Mammary epithelial cell (primary cell): ENCODE results near the gene SLC20A1.

ENCODE experiments used
- CTCF ChIP-seq, 2 donors: IDR thresholded peaks in 1 of 2; conservative IDR thresholded peaks in 1 of 2; 2 replicates each; pipeline ENCODE4 v1.5.1; 2011 to 2012; ENCODE audit warnings: inconsistent platforms in 2 of 2, low read length in 2 of 2, mild to moderate bottlenecking in 2 of 2, control low read depth in 1 of 2, low read depth in 1 of 2; ENCODE audit not compliant: insufficient read depth in 1 of 2; ENCODE audit errors: extremely low read depth in 1 of 2
- EZH2 ChIP-seq: IDR thresholded peaks from 2 replicates; pipeline ENCODE4 v1.6.1; 2012; ENCODE audit warnings: low read length, inconsistent platforms, borderline replicate concordance

- TF ChIP-seq CTCF (conservative IDR thresholded peaks at IDR 0.05 in 1 of 2, IDR thresholded peaks at IDR 0.05 in 1 of 2; ENCODE audit: extremely low read depth in 1 of 2, insufficient read depth in 1 of 2, low read depth in 1 of 2, low read length in 2 of 2) (no peak), EZH2 (no peak)
Measured at GRCh38 chr2:112686348-112687217, 40.8 kb downstream of the SLC20A1 start.
